HG03097 (cell line): ENCODE results near the gene NPHP4.

ENCODE experiments used
- ATAC-seq: cut with Tn5 transposase; IDR thresholded peaks from one replicate; pipeline ENCODE4 v1.9.1; 2021; ENCODE audit not compliant: unreplicated experiment, low FRiP score

NPHP4 gene

DNA sequence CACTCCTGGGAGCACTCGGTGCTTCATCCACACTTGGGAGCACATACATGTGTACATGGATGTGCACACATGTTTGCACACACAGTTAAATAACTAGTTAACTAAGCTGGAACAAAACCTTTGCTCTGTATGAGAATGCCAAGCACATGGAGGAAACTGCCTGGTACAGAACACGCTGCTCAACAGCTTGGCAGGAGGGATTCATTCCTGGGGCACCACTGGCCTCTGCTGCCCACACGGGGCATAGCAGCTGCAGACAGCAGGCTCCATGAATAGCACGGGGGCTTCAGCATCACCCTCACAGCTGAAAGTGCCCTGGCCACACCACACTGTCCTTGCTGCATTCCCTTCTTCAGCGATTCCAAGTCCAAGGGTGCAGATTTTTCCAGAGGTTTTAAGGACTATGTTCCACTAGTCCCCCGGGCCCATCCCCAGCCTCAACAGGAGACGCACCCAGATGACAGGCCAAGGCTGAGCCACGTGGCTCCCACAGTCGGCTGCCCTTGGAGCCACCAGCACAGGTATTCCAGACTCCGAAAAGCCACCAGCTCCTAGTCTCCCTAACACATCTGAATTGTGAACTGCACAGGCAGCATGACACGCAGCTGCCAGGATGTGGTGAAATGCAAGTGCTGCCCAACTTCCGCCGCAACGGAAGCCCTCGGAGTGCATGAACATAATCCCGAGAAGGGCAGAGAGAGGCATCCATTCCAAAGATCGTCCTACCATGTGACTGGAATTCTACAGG, 16.9 kb downstream of the NPHP4 start:
- ATAC-seq, result no peak

DNA sequence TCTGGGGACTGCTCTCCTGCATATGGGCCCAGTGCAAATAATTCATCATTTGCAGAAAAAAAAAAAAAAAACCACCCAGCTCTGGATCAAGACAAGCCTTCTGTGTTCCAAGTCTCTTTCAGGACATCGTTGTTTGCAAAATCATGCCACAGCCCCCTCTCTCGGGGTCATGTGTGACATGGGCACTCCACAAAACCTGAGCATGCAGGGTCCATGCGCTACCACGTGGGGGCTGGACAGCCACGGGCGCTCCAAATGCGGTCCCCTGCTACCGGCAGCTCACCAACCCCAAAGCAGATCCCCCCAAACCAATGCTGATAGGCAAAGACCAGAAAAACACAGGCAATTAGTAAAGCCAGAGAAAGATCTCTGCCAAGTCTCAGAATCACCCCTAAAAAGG, 17.6 kb downstream of the NPHP4 start:
- no peak for ATAC-seq

DNA sequence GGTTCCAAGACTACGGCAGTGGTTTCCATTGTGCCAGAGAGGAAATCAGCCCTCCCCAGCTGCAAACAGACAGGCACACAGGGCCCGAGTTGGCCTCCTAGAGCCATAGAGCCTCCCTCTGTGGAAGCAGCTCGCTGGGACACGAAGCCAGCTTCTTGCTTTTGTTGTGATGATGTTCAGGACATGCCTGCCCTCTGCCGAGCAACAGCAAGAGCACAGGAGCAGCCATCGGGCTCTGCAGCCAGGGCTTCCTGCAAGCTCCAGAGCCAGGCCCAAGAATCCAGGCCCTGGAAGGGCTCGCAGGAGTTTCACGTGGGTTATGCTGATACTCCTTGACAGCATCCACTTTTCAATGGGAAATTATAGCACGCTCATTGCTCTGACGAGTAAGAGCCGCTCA, 18.5 kb downstream of the NPHP4 start:
- no peak for ATAC-seq

- ATAC-seq, result no peak
These were observed 20.1 kb downstream of the NPHP4 start for GRCh38 chr1:5972198-5972520.

DNA sequence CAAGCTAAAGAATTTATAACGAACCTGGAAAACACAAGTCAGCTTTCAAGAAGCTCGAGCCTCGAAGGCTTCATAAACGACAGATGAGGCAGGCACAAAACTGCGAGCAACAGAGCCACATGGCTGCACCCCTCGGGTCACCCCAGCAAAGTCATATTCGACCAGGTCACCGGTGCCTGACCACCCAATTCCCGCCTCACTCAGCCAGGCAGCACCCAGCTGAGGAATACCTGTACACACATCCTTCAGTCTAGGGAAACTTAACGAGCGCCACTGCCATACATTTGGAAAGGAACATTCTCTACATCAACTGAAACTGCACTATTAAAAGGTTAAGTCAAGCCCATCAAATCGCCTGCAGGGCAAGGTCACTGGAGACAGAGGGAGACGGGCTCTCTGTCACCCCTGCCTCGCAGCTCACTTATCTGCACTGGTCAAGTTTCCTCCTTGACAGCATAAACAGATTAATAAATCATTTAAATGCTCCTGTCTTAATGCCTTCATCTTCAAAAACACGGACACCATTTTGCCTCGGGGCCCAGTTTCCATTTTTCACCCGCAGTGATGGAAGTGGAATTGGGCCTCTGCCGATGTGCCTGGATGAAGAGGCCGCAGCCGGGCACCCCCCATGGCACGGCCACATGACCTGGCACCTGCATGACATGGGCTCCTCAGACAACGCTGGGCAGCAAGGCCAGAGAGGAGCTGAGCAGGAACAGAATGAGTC, 20.6 kb downstream of the NPHP4 start:
- no peak for ATAC-seq

- no peak for ATAC-seq
These were observed 21.5 kb downstream of the NPHP4 start for GRCh38 chr1:5970610-5971273.

DNA sequence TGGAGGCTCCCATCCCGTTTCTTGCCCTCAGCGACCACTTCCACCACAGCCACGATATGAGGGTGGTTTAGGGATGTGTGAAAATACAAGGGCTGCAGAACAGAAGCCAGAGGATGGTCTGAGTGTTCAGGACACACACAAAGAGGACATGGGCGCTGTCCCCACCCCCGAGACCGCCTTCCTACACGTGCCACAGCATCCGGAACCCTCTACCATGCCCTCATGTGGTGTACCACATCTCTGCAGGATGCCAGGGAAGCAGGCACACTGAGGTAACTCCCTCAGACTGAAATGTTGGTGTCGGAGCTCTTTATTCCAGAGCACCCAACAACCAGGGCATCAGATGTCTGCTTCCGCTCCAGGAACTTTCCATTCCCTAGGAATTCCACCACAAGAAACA, 23.1 kb downstream of the NPHP4 start:
- no peak for ATAC-seq

DNA sequence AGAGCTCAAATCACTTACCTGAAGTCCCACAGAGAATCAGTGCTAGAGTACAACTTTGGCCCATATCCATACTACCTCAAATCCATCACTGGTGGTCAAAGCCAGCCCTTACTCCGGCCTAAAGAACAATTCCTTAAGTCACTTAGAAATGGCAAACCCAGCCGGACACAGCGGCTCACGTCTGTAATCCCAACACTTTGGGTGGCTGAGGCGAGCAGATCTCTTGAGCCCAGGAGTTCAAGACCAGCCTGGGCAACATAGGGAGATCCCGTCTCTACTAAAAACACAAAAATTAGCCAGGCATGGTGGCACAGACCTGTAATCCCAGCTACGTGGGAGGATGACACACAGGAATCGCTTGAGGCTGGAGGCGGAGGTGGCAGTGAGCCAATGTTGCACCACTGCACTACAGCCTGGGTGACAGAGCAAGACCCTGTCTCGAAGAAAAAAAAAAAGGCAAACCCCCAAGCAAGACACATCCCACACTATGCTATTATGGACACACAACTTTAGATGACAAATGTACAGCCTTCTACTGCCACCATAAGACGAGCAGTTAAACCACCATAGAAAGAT, 24.0 kb downstream of the NPHP4 start:
- no peak for ATAC-seq

DNA sequence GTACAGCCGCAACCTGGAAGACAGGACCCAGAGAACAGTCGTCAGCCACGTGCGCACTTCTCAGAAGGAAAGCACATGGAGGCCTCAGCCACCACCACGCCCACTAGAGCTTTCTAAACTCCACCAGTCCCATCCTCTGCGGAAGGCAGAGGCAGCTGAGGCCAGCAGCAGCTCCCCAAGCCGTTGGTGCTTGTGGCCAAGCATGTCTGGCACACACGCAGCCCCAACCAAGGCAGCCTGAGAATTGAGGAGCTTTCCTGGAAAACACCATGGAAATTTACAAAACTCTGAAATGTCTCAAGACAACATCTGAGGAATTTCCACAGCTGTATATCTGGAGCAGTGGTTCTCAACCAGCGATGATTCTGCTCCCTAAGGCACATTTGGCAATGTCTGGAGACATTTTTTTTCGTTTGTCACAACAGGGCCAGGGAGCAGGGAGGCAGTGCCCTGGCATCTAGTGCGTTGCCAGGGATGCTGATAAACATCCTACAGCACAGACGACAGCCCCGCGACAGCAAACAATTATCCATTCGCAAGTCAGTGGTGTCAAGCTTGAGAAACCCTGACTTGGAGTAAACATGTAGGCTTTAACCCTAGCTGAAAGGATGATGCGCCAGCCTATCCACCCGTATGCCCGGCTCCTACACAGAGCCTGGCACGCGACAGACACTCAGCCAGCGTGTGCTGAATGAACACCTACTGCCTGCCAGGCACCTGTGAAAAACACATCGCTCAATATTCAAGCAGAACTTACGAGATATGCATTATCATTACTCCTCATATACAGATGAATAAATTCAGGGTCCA, 24.7 kb downstream of the NPHP4 start:
- no peak for ATAC-seq

GRCh38 chr1:5966543-5967205, 25.6 kb downstream of the NPHP4 start:
- ATAC-seq, result no peak

- no peak for ATAC-seq
These were observed 26.6 kb downstream of the NPHP4 start for GRCh38 chr1:5965586-5966131.

GRCh38 chr1:5962265-5963105, 29.7 kb downstream of the NPHP4 start:
- ATAC-seq, result no peak

DNA sequence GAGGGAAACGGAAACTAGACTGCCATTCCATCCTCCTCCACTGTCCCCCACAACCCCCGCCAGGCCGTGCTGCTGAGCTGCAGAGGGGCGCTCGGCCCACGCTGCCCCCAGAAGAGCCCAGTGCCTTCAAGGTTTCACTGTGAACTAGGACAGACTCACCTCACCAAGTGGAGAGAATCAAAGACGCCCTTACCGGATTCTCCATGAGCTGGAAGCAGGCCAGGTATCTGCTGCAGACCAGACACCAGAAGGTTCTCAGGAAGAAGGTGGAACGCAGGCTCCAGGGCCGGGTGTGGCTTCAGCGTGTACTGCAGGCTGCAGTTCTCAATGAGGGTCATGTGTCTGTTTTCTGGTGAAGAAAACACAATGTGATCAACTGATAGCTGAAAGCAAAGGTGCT, 30.6 kb downstream of the NPHP4 start:
- ATAC-seq, result no peak

DNA sequence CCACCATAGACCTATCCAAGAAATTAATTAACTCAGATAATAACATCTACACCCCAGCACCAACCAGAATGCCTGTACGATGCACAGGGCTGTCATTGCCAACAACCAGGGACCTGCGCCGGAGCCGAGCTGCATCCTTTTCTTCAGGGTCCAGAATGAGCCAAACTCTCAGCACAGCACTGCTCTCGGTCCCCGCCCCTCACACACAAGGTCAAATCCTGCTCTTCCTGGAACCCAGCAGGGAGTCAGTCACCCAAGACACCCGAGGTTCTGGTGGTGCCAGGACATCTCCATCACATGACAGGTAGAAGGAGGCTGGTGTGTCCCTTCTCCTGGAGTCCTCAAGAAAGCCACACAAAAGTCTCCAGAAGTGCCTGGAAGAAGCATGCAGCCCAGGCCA, 31.9 kb downstream of the NPHP4 start:
- ATAC-seq, result no peak

DNA sequence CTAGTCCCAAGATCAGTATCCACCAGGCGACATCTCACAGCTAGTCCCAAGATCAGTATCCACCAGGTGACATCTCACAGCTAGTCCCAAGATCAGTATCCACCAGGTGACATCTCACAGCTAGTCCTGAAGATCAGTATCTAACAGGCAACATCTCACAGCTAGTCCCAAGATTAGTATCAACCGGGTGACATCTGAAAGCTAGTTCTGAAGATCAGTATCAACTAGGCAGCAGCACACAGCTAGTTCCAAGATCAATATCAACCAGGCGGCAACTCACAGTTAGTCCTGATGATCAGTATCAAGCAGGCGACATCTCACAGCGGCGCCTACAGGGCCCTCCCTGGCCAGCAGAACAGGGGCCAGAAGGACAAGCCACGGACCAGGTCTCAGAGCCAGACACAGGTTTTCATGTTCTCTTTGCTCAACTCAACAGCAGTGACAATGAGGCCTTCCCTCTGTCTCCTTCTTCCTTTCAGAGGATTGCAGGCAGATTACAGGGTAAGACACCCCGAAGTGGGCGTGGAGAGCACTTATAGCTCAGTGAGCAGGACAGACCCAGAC, 32.5 kb downstream of the NPHP4 start:
- no peak for ATAC-seq

- ATAC-seq, result no peak
These were observed 33.1 kb downstream of the NPHP4 start for GRCh38 chr1:5959087-5959486.

DNA sequence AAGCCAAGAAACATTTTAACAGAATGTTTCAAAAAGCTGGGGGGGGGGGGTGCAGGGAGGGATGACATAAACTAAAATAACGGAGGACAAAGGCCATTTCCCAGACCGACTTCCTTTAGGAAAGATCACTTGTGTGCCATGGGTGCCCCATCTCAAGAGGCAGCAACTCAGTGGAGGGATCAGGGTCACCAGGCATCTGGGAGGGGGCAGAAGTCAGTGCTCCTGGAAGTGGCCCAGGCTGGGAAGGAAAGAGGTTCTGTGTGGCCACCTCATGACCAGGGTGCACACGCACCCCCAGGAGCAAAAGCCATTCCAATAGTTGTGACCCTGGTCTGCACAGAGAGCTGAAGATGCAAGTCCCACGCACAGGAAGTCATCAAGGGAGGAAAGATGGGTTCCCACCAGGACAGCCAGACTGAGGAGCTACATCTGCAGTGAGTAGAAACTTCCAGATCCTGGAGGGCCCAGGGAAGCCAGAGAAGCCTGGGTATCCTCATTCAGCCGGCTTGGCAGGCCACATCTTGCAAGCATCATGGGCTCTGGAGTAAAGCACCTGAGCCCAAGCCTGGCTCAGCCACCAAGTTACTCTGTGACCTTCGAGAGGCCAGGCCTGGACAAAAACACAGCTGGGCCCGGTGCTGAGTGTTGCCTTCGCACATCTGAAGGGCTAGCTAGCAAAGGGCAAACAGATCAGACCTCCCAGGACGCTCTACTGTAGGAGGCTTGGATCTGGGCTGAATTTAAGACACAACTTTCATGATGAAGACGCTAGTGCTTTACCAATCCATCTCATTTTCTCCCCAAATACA, 36.0 kb downstream of the NPHP4 start:
- no peak for ATAC-seq

- ATAC-seq, result no peak
These were observed 36.7 kb downstream of the NPHP4 start for GRCh38 chr1:5955479-5955977.
